Heart left ventricle (tissue), 16 donors: ENCODE results near the gene DSP. TPM values are rescaled to one million over a fixed set of nuclear protein-coding genes. Genes with fewer than 3 reads are reported as not detected.

Source experiments
- ATAC-seq, 4 donors: fragments of 200-7000 bp; cut with Tn5 transposase; one replicate each; pipeline ENCODE4 v1.9.1; 2020 to 2022; ENCODE audit warnings: moderate library complexity in 4 of 4, mild to moderate bottlenecking in 3 of 4, moderate number of reproducible peaks in 1 of 4
- DNase-seq, 5 donors: peaks; one replicate each; pipeline ENCODE4 v3.0.0-alpha.2; 2020
- H3K27ac ChIP-seq, 12 donors: fragments of 200-600 bp; sonication (generic) in 4 of 12; one replicate each; pipeline versions ENCODE4 v1.5.0 to v1.8.0; 2016 to 2022; ENCODE audit warnings: mild to moderate bottlenecking in 2 of 12
- H3K27me3 ChIP-seq, 9 donors: fragments of 200-600 bp; sonication (generic) in 2 of 9; one replicate each; pipeline versions ENCODE4 v1.5.1 to v1.8.0; 2016 to 2022; ENCODE audit warnings: mild to moderate bottlenecking in 3 of 9
- H3K36me3 ChIP-seq, 9 donors: fragments of 200-600 bp; sonication (generic) in 2 of 9; one replicate each; pipeline versions ENCODE4 v1.5.0 to v1.8.0; 2018 to 2022; ENCODE audit warnings: mild to moderate bottlenecking in 2 of 9
- H3K4me1 ChIP-seq, 12 donors: fragments of 200-600 bp; sonication (generic) in 4 of 12; one replicate each; pipeline versions ENCODE4 v1.5.0 to v1.8.0; 2016 to 2022; ENCODE audit warnings: mild to moderate bottlenecking in 3 of 12
- H3K4me3 ChIP-seq, 12 donors: fragments of 200-600 bp; sonication (generic) in 4 of 12; one replicate each; pipeline versions ENCODE4 v1.5.0 to v1.8.0; 2017 to 2022; ENCODE audit warnings: mild to moderate bottlenecking in 9 of 12, moderate library complexity in 4 of 12
- H3K9me3 ChIP-seq, 12 donors: fragments of 200-600 bp; sonication (generic) in 4 of 12; one replicate each; pipeline versions ENCODE4 v1.5.0 to v1.8.0; 2016 to 2022; ENCODE audit warnings: mild to moderate bottlenecking in 1 of 12
- CTCF ChIP-seq, 12 donors: fragments of 200-600 bp; sonication (generic) in 4 of 12; IDR thresholded peaks; one replicate each; pipeline versions ENCODE4 v1.5.0 to v1.8.0; 2018 to 2022; ENCODE audit warnings: antibody characterized with exemption in 12 of 12, mild to moderate bottlenecking in 5 of 12
- POLR2A ChIP-seq, 2 donors: fragments of 450-650 bp; IDR thresholded peaks; one replicate each; pipeline ENCODE4 v1.6.1; 2017; ENCODE audit warnings: antibody characterized with exemption in 2 of 2, mild to moderate bottlenecking in 2 of 2, moderate library complexity in 2 of 2
- WGBS, 4 donors: extraction: QIAGEN DNeasy Blood & Tissue Kit in 2 of 4; methylation state at CpG; one replicate each; pipeline versions ENCODE4 v1.1.5 to v1.1.7; 2013 to 2018; 5-methylcytosine and 5-hydroxymethylcytosine counted together
- intact Hi-C, 10 donors: fragments of 100-400 bp; cut with DNase I; formaldehyde crosslinking; loops; one replicate each; pipeline versions ENCODE4 v1.11.1 to v1.14.2; 2022
- polyA plus RNA-seq, 2 donors: library from polyadenylated mRNA; stranded (reverse); fragments of 200-250 nt; gene quantifications; one replicate each; pipeline ENCODE4 v1.2.3, GENCODE V29; 2013
- total RNA-seq, 9 donors: library from RNA; depleted of rRNA in 2 of 9; stranded (reverse); fragments of >200 nt in 2 of 9; fragmentation: NEBNext Ultra II Directional in 3 of 9; extraction: Animal tissue kit (Norgen Biotek cat#: 25700) in 3 of 9; gene quantifications; one replicate each; pipeline versions ENCODE4 v1.1.0 to v1.2.4, GENCODE V29; 2016 to 2023
- donor health status: ischemic (EF 13 %, LVEDD 7.1; RV severe dilation, severe dysfunction).
- donor health status: healthy with polysubstance abuse.
- donor health status: DM: no; HTN: yes; CAD: no.
- donor health status: DM: no; HTN: no; CAD: no.
- donor health status: ischemic (EF 25% LVEDD 6.9; RV normal size, moderate dysfunction).
- donor health status: ischemic (EF 25% LVEDD 5.7; RV mildly dilated, moderate dysfunction).
- donor health status: healthy.
- donor health status: DM: yes; HTN: yes; CAD: no.
- donor health status: ischemic (EF 35%, LVEDD 5.7; RV mildly dilated, moderate dysfunction).
- donor health status: nonischemic (EF 11% LVEDD 7.7; RV severe dilation, severe dysfunction).
- donor health status: DM: yes; HTN: yes; CAD: no.
- donor health status: PGD.
- donor health status: ischemic (EF 29% LVEDD 5.4; RV normal size, mild dysfunction).
- donor health status: nonischemic (EF 23%, LVEDD 6.1; RV moderate dilation, normal function).

DSP gene
- total and polyA plus RNA-seq, 11 donors, result 81.9 to 373 (median 278) TPM

DNA sequence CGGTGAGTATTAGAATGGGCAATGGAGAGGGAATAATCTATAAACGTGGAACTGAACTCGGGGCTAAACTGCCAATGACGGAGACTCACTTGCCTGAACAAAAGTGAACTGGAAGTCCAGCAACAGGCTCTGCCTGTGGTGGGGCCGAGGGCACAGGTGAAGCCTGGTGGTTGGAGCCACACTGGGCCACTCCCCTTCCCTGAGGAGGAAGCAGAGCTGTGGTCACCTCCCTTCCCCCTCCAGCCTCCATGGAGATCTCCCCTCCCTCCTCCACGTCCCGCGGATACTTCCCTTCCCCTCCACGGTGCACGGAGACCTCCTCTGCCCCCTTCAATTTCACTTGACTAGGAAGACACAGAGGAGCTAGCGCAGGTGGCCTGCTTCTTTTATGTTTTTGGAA, 14.7 kb upstream of the DSP start:
- no peak for DNase-seq
- H3K36me3 ChIP-seq, result no peaks in the 10 kb centered on the region
- peaks cover 0 to 20% (median 0%) of the 10 kb centered on the region in 9 donors for H3K27me3 ChIP-seq
- WGBS, 4 donors, result 54 to 60% (median 56%) methylated on average over 11 of the region's 11 CpGs
- intact Hi-C loops, result no loop called here
- H3K4me3 ChIP-seq, result no peak overlapping the region
- no peak overlapping the region for H3K27ac ChIP-seq
- TF ChIP-seq CTCF (IDR thresholded peaks at IDR 0.05), result no peak
- no peak for TF ChIP-seq POLR2A (IDR thresholded peaks at IDR 0.05)
- ATAC-seq, result no peak
- H3K4me1 ChIP-seq, result peaks cover 0 to 8% (median 0%) of the 10 kb centered on the region in 12 donors
- no peaks in the 10 kb centered on the region for H3K9me3 ChIP-seq

DNA sequence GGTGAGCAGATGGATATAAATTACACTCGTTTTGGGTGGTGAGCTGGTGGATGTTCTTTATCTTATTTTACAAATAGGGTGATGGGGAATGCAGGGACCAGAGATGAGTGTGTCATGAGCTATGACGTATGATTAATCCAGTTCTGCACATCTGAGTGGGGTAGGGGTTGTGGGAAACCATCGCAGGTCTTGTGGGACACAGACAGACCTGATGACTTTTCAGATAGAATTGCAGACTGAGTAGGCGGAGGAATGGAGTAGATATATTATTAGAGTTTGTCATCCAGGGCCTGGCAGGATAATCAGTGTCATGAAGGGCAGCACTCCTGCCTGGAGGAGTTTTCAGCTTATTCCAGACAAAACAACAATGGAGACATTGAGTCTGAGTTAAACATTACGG, 12.9 kb upstream of the DSP start:
- intact Hi-C loops, result no loop called here
- peak overlapping the region in 2 of 12 donors; percentile 0 to 18 for H3K27ac ChIP-seq
- peaks cover 0 to 33% (median 0%) of the 10 kb centered on the region in 9 donors for H3K27me3 ChIP-seq
- H3K36me3 ChIP-seq, result no peaks in the 10 kb centered on the region
- peaks cover 0 to 7% (median 0%) of the 10 kb centered on the region in 12 donors for H3K4me1 ChIP-seq
- TF ChIP-seq POLR2A (IDR thresholded peaks at IDR 0.05) (no peak), CTCF (IDR thresholded peaks at IDR 0.05) (no peak)
- WGBS, 4 donors, result 17 to 31% (median 23%) methylated on average over 5 of the region's 5 CpGs
- ATAC-seq (peak in 3 of 4 donors; percentile 41 to 73 (median 54)), DNase-seq (no peak)
- no peak overlapping the region for H3K4me3 ChIP-seq
- H3K9me3 ChIP-seq, result no peaks in the 10 kb centered on the region

- intact Hi-C loops, result no loop called here
- Histone ChIP-seq H3K27me3 (peaks cover 0 to 33% (median 0%) of the 10 kb centered on the region in 9 donors), H3K4me1 (peaks cover 0 to 6% (median 0%) of the 10 kb centered on the region in 12 donors), H3K36me3 (no peaks in the 10 kb centered on the region), H3K9me3 (no peaks in the 10 kb centered on the region), H3K27ac (peak overlapping the region in 2 of 12 donors; percentile 0 to 18), H3K4me3 (no peak overlapping the region)
- ATAC-seq, result no peak
- DNase-seq, result no peak
- TF ChIP-seq CTCF (IDR thresholded peaks at IDR 0.05), result no peak
- no peak for TF ChIP-seq POLR2A (IDR thresholded peaks at IDR 0.05)
- 35 to 56% (median 41%) methylated on average over 6 of the region's 6 CpGs for WGBS, 4 donors
These were observed 12.3 kb upstream of the DSP start for GRCh38 chr6:7529141-7529540.

DNA sequence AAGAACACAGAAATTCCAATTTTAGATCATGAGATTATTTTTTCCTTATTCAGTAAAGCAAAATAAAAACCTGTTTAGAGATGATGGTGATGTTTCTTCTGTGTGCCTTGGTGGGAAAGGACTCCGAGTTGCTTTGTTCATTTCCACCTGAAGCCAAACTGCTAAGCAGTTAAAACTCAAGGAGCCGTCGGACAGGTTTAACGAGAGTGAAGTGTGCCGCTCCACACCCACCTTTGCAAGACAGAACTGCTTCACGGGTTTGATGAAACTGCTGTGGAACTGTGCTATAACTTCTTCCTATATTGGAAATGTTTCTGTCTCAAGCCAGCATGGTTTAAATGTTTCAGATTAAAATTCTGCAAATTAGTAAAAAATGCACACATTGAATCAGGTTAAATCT, 9.2 kb upstream of the DSP start:
- H3K36me3 ChIP-seq, result no peaks in the 10 kb centered on the region
- peaks cover 0 to 39% (median 0%) of the 10 kb centered on the region in 9 donors for H3K27me3 ChIP-seq
- H3K4me3 ChIP-seq, result no peak overlapping the region
- no peak for TF ChIP-seq CTCF (IDR thresholded peaks at IDR 0.05)
- TF ChIP-seq POLR2A (IDR thresholded peaks at IDR 0.05), result no peak
- intact Hi-C loops, result no loop called here
- DNase-seq (no peak), ATAC-seq (no peak)
- peaks cover 0 to 6% (median 0%) of the 10 kb centered on the region in 12 donors for H3K4me1 ChIP-seq
- WGBS, 4 donors, result 61 to 65% (median 63%) methylated on average over 6 of the region's 6 CpGs
- H3K27ac ChIP-seq, result no peak overlapping the region
- H3K9me3 ChIP-seq, result no peaks in the 10 kb centered on the region
